ENCODE results near the gene GABBR2. TPM values are rescaled to one million over a fixed set of nuclear protein-coding genes. Genes with fewer than 3 reads are reported as not detected.

GABBR2 gene
- total RNA-seq, 4 donors from 2014 or later = 0.32 to 1.7 TPM; not detected in 2

- Histone ChIP-seq H3K36me3 (peaks cover 17% of the 10 kb centered on the region), H3K9me3 (no peaks in the 10 kb centered on the region), H3K27ac (no peak overlapping the region), H3K27me3 (no peaks in the 10 kb centered on the region), H3K4me3 (no peak overlapping the region), H3K4me1 (no peaks in the 10 kb centered on the region)
- 93% methylated on average over 3 of the region's 3 CpGs for WGBS
- no peak for DNase-seq (ENCODE audit: low spot score in 2 of 2)
- TF ChIP-seq POLR2AphosphoS5 (IDR thresholded peaks at IDR 0.05) (no peak), POLR2A (IDR thresholded peaks at IDR 0.05) (no peak), EP300 (IDR thresholded peaks at IDR 0.05) (no peak), CTCF (IDR thresholded peaks at IDR 0.05) (no peak)
These were observed 30.0 kb upstream of the GABBR2 start for GRCh38 chr9:98738741-98739140.

- WGBS = 85% methylated on average over 12 of the region's 12 CpGs
- H3K27me3 ChIP-seq = no peaks in the 10 kb centered on the region
- no peaks in the 10 kb centered on the region for H3K9me3 ChIP-seq
- no peak for DNase-seq (ENCODE audit: low spot score in 2 of 2)
- H3K4me1 ChIP-seq = no peaks in the 10 kb centered on the region
- no peak overlapping the region for H3K27ac ChIP-seq
- H3K4me3 ChIP-seq = no peak overlapping the region
- TF ChIP-seq POLR2AphosphoS5 (IDR thresholded peaks at IDR 0.05) (no peak), CTCF (IDR thresholded peaks at IDR 0.05) (no peak), POLR2A (IDR thresholded peaks at IDR 0.05) (no peak), EP300 (IDR thresholded peaks at IDR 0.05) (no peak)
- H3K36me3 ChIP-seq = peaks cover 17% of the 10 kb centered on the region
These were observed 27.5 kb upstream of the GABBR2 start for GRCh38 chr9:98736226-98736625.

GRCh38 chr9:98732801-98733200 is 24.1 kb upstream of the GABBR2 start:
- H3K27ac ChIP-seq = no peak overlapping the region
- DNase-seq (ENCODE audit: low spot score in 2 of 2) = no peak
- peaks cover 17% of the 10 kb centered on the region for H3K36me3 ChIP-seq
- no peaks in the 10 kb centered on the region for H3K27me3 ChIP-seq
- TF ChIP-seq POLR2AphosphoS5 (IDR thresholded peaks at IDR 0.05) (no peak), CTCF (IDR thresholded peaks at IDR 0.05) (no peak), EP300 (IDR thresholded peaks at IDR 0.05) (no peak), POLR2A (IDR thresholded peaks at IDR 0.05) (no peak)
- WGBS = 79% methylated on average over 9 of the region's 9 CpGs
- H3K4me3 ChIP-seq = no peak overlapping the region
- no peaks in the 10 kb centered on the region for H3K9me3 ChIP-seq
- H3K4me1 ChIP-seq = no peaks in the 10 kb centered on the region

GRCh38 chr9:98732091-98732490 is 23.4 kb upstream of the GABBR2 start:
- no peak for DNase-seq (ENCODE audit: low spot score in 2 of 2)
- Histone ChIP-seq H3K4me3 (no peak overlapping the region), H3K27ac (no peak overlapping the region), H3K4me1 (no peaks in the 10 kb centered on the region), H3K27me3 (no peaks in the 10 kb centered on the region), H3K36me3 (peaks cover 17% of the 10 kb centered on the region), H3K9me3 (no peaks in the 10 kb centered on the region)
- no peak for TF ChIP-seq CTCF (IDR thresholded peaks at IDR 0.05)
- no peak for TF ChIP-seq EP300 (IDR thresholded peaks at IDR 0.05)
- TF ChIP-seq POLR2AphosphoS5 (IDR thresholded peaks at IDR 0.05) = no peak
- TF ChIP-seq POLR2A (IDR thresholded peaks at IDR 0.05) = no peak
- 85% methylated on average over 10 of the region's 10 CpGs for WGBS

- no peaks in the 10 kb centered on the region for H3K27me3 ChIP-seq
- H3K4me1 ChIP-seq = no peaks in the 10 kb centered on the region
- no peak overlapping the region for H3K27ac ChIP-seq
- no peak for DNase-seq (ENCODE audit: low spot score in 2 of 2)
- no peak overlapping the region for H3K4me3 ChIP-seq
- H3K9me3 ChIP-seq = no peaks in the 10 kb centered on the region
- TF ChIP-seq CTCF (IDR thresholded peaks at IDR 0.05) (no peak), POLR2A (IDR thresholded peaks at IDR 0.05) (no peak), POLR2AphosphoS5 (IDR thresholded peaks at IDR 0.05) (no peak)
- peaks cover 12% of the 10 kb centered on the region for H3K36me3 ChIP-seq
- 87% methylated on average over 5 of the region's 5 CpGs for WGBS
These were observed 22.1 kb upstream of the GABBR2 start for GRCh38 chr9:98730871-98731270.

All from suprapubic skin (tissue), 4 donors.